NCI-H146 treated with DMSO at 0.1 percent for 48 hours (cell line): ENCODE results near the gene SLC9A7.

ENCODE experiments used
- DNase-seq: peaks from one replicate; lab custom pipeline; 2025; ENCODE audit not compliant: unreplicated experiment; lab: John Stamatoyannopoulos, UW

The SLC9A7 gene

DNA sequence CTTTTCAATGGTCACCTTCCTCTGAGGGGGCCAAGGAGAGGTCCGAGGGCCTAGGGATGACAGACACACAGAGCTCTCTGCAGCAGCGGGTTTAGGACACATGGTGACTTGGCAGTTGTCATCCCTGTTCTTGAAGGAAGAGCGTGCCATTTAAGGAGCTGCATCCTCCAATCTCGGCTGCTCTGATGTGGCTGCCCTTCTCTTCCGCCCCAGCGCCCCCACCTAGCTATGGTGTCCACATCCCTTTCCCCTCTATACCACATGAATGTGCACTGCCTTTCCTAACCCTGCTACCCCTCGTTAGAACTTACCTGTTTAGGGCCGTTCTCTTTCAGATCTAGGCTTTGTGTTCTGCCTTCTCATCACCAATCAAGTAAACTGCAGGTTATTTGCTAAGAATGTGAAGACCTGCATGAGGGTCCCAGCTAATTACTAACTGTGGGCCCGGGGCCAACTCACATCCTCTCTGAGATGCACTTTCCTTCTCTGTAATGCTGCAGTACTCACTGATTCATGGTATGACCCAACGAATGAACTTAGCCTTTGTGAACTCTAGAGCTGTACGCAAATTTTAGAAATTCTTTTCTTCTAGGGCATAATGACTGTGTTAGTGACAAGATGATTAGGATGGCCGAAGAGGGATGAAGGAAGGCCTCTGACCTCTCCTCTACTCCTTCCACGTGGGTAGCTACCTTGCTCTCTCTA lies 147.1 kb downstream of the SLC9A7 start:
- no peak for DNase-seq

DNA sequence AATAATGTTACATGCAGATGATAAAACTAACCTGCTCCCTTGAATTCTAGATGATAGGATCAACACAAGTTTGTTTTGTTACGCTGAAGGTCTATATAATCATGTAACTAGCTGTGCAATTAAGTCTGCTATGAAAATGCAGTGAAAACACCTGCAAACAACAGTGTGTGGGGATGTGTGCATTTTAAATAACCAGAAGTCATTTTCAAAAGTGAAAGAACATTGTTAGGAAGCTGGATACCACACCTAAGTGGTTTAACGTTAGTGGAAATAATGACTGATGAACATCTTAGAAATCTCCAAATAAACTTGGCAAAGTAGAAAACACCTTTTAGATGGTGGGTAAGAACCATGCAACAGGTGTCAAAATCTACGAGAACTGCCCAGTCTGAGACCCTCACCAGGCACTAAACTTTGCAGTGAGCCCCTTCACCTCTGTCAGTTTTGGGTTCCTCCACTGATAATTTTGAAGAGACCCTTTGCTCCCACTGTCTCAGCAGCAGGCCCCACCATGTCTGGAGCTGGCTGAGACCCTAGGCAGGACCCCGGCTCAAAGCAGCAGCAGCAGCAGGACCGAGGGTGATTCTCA lies 148.8 kb downstream of the SLC9A7 start:
- DNase-seq: no peak

DNA sequence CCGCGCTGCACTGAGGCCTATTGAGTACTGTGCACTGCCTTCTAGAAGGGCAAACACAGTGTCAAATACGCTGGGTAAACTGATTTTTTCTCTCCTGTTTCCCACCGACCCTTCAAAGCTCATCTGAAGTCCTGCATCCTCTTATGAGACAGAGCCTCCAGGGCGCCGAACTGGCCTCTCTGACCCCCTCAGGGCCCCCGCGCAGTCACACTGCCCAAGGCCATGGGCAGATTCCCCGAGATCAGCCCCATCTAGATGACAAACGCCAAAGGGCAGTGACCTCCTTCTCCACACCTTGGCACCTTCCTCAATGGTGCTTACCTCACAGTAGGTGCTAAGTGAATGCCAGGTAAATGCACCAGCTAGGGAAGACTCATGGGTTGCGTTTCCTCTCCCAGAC lies 151.0 kb downstream of the SLC9A7 start:
- no peak for DNase-seq

DNA sequence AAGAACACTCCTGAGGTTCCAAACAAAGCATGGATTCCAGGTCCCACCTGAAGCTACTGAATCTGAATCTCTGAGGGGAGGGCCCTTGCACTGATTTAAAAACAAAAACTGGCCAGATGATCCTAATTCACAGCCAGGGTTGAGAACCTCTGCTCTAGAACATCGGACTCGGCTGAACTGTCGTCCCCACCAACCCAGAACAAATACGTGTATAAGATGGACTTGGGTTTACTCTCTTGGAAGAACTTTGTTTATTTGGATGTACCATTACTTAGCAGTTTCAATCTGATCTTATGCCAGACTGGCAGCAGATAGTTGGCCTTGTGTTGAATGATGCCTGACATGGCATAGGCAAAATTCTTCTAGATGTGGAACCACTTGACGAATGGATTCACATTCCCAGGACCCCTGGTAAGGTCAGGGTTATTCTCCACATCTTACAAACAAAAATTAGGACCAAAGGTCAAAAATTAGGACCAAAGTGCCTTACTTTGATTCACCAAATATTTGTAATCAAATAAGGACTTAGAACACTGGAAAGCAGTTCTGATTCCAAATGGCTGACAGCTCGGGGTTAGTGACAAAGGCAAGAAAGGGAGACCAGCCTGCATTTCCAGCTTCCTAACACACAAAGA lies 156.3 kb downstream of the SLC9A7 start:
- DNase-seq: no peak

DNA sequence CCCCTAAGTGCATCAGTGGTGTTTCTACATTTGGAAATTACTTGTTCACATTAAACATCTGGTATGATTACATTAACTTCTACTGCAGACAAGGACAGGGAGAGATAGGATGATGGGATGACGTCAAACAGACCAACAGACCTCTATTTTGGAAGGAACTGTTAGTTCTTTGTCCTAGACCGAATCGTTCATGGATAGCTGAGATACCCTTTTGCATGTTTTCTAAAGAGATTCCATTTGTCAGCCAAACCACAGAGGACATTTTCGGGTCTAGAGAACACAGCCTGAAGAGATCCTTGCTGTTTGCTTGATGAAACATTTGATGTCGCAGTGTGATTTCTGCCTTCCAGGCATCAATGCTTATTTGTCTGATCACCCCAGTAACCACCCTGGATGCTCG lies 157.6 kb downstream of the SLC9A7 start:
- DNase-seq: no peak

DNA sequence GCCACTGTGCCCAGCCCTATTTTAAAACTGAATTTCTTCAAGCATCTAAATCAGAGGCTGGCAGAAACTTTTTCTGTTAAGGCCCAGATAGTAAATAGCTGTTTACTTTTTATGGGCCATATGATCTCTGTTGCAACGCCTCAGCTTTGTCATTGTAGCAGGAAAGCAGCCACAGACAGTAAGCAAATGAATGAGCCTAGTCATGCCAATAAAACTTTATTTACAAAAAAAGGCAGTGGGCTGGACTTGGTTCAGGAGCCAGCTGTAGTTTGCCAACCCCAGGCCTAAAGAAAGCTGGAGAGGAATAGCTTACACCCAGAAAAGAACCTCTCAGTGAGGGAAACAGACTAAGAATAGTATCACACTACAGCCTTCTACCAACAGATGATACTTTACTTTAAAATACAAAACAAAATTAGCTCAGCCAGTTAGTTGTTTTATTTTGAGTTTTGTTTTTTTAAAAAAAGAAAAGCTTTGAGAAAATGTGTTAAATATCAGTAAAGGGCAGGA lies 159.8 kb downstream of the SLC9A7 start:
- no peak for DNase-seq

DNA sequence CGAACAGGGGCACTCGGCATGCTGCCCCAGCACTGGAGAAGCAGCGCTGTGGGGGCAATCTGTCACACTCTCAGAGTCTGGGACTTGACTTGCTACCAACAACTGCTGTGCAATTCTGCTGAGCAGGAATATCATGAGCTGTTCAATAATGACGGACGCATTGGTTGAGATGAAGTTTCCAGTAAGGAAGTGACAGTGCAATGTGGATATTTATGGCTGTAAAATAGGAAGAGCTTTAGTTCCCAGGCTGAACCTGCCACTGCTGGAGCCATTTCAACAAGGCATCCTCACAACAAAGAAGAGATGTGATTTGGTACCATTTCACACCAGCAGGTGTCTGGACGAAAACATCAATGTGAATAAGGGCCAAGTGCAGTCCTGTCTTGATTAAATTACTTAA lies 161.1 kb downstream of the SLC9A7 start:
- no peak for DNase-seq

DNA sequence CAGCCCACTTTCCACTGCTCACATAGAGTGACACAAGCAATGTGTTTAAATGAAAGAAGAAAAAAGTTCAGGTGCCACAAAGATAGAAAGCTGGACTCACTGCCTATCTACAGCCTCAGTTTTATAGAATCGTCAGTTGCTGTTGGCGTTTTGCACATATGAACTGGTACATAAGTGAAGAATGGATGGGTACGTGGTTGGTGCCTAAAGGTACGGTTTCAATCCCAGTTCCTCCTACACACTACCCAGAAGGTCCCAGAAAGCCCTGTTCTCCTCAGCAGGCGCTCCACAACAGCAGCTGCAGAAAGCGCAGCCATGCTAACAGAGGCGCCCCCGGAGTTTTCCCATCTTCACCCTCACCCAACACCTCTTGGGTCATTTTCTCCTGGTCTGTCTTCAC lies 161.7 kb downstream of the SLC9A7 start:
- DNase-seq: no peak

DNA sequence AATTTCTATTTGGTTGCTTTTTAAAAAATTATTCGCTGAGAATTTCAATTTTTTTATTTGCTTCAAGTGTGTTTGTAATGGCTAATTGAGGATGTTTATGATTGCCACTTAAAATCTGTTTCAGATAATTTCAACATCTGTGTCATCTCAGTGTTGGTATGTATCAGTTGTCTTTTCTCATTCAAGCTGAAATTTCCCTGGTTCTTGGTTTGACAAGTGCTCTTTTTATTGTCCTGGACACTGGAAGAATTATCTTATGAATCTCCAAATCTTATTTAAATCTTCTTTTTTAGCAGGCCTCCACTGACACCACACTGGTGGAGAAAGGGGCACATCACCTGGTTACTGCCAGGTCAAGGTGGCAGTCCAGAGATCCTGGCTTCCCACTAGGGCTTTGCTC lies 163.8 kb downstream of the SLC9A7 start:
- DNase-seq: no peak

DNA sequence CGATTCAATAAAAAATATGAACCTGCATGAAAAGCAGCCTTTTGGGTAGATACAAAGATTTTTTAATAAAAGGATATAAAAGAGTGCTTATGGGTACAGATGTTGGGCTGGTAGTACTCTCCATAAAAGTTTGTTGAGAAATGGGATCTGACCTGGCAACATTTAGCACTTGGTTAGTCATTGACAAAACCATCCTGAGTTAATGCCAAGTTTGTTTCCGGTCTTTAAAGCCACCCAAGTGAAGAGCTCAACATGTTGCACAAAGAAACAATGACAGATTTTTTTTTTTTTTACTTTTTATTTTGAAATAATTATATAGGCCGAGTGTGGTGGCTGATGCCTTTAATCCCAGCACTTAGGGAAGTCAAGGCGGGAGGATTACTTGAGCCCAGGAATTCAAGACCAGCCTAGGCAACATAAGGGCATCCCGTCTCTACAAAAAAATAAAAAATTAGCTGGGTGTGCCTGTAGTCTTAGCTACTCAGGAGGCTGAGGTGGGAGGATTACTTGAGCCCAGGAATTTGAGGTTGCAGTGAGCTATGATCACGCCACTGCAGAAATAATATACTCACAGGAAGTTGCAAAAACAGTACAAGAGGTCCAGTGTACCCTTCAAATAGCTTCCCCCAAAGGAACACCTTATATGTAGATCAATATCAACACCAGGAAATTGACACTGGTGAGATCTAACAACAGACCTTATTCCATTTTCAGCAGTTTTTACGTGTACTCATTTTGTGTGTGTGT lies 168.8 kb downstream of the SLC9A7 start:
- DNase-seq: no peak

DNA sequence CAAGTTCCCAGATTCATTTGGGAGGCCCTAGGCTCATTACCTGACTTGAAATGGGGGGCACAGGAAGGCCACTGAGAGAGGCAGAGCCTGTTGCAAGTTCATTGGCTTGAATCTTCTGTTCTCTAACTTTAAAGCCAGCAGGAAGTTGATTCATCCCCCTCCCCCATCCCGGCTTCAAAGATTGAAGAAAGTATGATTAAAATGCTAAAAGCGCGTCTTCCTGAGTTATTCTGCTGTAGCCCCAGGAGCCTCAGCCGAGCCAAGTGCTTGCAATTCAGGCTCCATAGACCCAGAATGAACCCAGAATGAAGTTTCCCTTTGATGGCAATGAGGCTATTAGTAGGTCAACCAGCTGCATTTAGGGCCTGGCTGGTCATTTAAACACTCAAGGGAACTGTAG lies 170.7 kb downstream of the SLC9A7 start:
- DNase-seq: no peak

DNA sequence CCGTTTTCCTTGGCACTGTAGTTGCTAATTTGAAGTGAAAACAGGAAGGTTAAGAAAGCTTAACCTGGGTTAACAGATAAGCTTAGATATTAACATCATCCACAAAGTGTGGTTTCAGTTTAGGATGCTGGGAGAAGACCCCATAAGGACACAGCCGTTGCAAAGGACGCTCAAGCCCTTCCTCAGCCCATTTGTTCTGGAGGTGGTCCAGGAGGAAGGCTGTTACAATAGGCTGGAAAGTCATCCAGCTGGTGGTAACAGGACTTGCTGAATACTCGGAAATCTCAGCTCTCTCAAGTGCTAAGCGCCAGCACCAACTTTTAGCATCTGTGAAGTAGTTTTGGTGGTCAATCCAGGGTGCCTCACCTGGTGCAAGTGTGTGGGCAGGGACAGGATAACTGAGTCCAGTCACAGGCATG lies 171.2 kb downstream of the SLC9A7 start:
- DNase-seq: no peak

DNA sequence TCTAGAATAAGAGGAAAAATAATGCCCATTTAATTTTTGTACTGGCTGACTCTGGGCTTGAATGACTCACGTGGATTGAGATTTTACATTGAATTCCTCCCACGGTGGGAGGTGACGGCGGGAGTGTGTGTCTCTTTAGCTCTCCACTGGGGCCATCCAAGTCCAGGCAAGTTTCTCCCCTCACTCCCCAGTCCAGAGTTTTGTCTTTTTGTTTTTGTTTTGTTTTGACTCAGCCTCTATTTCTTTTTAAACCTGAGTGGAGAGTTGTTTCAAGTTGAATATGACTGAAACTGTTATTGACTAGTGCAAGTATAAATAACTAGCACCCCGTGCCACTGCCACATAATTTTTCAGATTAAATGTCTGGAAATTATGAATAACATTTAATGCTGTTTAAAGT lies 171.8 kb downstream of the SLC9A7 start:
- DNase-seq: no peak

DNA sequence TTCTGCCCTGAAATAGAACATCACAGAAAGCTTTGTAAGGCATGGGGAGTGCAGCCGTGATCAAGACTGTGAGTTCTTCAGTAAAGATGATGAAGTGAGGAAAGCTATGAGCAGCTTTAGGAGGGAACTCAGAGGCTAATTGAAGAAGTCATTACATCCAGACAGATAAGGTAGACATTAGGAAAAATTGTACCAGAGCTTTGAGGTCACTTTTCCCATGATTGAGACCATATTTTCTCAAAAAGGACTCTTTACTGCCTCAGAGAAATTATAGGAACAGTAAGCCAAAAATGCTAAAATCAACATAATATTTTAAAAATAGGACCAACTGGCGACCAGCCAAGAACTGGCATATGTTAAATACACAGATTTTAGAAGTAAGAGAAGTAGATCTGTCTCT lies 174.2 kb downstream of the SLC9A7 start:
- no peak for DNase-seq

DNA sequence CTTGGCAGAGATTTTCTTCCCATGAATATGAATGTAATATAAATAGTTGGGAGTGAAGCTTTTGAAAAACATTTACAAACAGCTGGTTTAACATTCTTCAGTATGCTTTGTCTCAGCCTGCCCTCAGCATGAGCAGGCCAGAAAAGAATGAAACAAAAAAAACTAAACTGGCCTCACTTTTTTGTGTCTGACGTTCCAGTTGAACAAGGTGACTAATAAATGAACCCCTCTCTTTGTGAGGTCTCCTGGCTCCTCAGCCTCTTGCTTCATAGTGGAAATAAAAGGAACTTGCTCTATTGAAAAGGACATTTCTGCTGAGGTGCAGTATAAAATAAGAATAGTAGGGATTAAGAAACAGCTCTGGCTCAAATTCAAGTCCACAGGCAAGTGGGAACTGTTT lies 176.0 kb downstream of the SLC9A7 start:
- DNase-seq: no peak

DNA sequence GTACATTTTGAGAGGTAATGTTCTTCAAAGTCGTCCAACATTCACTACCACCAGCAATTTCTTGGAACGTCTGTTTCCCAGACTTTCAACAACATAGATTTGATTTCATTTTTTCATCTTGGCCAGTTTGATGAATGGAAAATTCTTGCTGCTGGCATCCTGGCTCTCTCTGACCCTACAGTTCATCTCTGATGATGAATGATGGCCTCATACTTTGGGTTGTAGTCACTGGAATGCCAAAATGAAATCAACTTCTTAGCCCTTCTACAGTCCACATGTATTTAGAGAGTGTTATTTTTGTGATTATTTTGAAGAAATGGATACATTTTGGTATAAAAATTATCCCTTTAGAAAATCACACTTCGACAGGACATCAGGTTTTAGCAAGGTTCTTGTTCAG lies 176.6 kb downstream of the SLC9A7 start:
- no peak for DNase-seq

DNA sequence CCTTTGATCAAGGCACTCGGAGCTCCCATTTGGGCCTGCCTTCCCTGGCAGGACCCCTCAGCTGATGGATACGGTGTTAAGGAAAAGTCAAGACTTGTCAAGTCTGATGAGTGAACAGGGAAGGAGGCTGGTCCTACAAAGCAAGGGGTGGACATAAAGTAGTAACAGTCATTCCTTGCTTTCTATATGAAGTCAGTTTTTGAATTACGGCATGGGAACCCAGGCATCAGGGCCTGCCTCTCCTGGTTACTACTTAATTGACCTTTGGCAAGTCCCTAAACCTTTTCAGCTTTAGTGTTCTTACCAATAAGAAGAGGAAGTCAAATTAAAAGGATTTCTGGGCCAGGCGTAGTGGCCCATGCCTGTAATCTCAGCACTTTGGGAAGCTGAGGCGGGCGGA lies 178.3 kb downstream of the SLC9A7 start:
- no peak for DNase-seq

DNA sequence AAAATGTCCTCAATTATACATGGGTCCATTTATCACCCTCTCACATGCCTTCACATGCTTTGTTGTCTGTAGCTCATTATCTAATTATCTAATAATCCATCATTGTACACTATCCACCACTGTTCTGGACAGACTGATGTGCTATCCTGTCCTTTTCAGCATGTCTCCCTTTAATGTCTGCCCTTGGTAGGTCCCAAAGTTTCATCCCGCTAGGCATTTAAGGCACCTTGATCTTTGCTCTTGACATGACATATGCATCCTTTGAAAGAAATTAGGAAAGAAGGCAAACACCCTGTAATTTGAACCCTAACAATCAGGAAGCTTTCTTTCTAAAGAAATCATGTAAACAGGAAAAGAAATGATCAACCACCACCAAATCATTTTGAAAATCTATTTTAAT lies 179.7 kb downstream of the SLC9A7 start:
- DNase-seq: no peak

DNA sequence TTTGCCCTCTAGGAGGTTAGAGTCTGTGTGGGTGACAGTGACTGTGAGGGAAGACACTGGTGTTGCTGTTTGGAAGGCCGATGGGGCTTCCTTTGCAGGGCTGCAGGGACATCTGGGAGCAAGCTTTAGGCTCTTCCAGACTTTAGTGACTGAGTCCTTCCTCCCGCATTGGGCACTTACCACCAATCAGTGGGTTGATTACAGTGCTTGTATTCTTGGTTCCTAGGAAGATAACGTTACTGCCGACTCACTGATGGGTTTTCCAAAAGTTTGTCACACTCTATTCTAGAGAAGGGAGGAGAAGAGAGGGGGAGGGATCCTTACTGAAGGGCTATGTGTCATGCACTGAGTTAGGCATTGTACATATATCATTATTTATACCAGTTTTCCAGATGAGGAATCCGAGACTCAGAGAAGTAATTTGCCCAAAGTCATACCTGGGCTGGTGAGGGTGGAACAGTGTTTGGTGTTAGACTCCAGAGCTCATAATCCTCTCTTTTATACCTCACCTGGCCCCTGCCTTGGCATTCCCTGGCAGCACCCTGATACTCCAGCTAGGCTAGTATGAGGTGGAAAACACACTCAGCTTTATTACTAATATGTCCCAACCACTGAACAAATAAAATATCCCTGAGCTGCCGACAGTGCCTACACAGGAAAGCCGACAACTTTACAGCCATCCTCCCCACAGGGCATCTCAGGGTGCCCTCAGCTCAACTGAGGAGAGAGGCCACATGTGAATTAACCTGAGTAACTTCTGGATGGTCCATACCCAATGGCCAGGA lies 181.5 kb downstream of the SLC9A7 start:
- DNase-seq: no peak

DNA sequence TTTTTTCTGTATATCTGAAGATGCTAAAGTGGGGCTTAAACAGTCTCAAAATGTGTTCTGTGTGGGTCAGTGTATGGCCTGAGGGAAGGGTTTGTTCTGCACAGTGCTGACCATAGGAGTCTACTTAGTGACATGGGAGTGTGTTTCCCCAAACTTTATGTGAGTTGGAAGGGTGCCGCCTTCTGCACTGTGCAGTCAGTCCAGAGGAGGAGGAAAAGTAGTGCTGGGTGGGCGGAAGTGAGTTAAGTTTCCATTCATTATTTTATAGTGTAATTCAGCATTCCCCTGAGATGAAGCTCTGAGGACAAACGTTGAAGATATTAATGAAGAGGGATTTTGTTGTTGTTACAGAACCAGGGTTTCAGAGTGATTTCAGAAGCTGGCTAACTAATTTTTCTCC lies 182.5 kb downstream of the SLC9A7 start:
- no peak for DNase-seq

DNA sequence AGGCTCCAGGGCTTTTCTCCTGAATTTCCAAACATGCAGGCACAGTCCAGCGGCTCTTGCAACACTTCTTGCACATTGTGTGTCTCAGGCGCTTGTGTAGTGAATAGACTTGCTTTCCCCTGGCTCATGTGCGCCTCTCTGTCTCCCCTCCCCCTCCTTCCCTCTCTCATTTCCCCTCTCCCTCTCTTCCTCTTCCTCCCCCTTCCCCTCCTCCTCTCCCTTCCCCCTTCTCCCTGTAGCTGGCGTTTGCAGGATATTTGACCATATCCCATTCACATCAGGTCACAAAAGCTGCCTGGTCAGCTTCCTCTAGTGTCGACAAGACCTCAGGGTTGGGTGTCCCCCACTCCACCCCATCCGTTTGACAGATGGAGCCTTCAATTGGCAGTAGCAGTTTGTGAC lies 182.9 kb downstream of the SLC9A7 start:
- no peak for DNase-seq
